ENCODE results near the gene DEFB114.

Gene DEFB114

GRCh38 chr6:49980898-49981297 lies 16.9 kb upstream of the DEFB114 start:
- TF ChIP-seq ZFX (IDR thresholded peaks at IDR 0.05; ENCODE audit: borderline replicate concordance), result no peak
- no peak for TF ChIP-seq CTCF (IDR thresholded peaks at IDR 0.05)
- no peak overlapping the region for H3K27ac ChIP-seq

GRCh38 chr6:49979584-49979983 lies 15.6 kb upstream of the DEFB114 start:
- TF ChIP-seq CTCF (IDR thresholded peaks at IDR 0.05), result no peak
- TF ChIP-seq ZFX (IDR thresholded peaks at IDR 0.05; ENCODE audit: borderline replicate concordance), result no peak
- no peak overlapping the region for H3K27ac ChIP-seq

DNA sequence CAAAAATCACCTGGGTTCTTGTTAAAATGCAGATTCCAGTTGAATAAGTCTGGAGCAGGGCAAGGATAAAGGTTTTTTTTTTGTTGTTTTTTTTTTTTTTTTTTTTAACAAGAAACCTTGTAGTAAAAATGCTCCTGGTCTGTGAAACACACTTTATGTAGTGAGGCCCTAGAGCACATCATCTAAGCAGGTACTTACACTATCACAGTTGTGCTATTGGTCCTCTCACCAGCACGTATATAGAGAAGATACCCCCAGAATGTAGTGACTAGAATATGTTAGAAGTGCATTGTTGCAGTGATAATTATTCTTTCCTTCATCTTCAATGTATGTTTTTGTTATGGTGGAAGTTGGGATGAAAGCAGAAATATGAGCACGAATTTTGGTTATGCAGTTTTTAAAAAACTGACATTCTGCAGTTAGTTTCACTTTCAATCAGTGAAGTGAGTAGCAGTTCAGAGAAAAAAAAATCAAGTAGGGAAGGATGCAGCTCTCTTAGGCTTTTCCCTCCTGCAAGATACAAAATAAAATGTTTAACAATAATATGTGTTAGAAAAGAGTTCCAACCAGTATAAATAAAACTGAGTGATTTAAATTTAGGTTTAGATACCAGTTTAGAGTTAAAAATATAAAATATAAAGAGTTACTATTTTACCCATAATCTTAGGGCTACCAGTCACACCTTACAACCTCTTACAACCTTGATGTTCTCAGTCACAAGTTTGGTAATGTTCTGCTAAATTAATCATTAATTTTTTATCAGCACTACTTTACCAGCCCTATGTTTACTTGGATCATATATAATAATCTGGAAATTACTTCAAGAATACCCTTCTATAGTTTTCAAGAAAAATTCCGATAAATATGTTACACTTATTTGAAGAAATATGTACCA lies 14.6 kb upstream of the DEFB114 start:
- TF ChIP-seq CTCF (IDR thresholded peaks at IDR 0.05), result no peak
- no peak for TF ChIP-seq ZFX (IDR thresholded peaks at IDR 0.05; ENCODE audit: borderline replicate concordance)
- H3K27ac ChIP-seq, result no peak overlapping the region

- TF ChIP-seq CTCF (IDR thresholded peaks at IDR 0.05), result no peak
- TF ChIP-seq ZFX (IDR thresholded peaks at IDR 0.05; ENCODE audit: borderline replicate concordance), result no peak
- no peak within 1 kb of the TSS for H3K27ac ChIP-seq
Measured at GRCh38 chr6:49969605-49970004, 5.6 kb upstream of the DEFB114 start, which contains the start of gene DEFB113. Gene DEFB113, minus strand, starts transcription at chr6:49969625. Its CDS starts 0 bp downstream, at chr6:49969625.

DNA sequence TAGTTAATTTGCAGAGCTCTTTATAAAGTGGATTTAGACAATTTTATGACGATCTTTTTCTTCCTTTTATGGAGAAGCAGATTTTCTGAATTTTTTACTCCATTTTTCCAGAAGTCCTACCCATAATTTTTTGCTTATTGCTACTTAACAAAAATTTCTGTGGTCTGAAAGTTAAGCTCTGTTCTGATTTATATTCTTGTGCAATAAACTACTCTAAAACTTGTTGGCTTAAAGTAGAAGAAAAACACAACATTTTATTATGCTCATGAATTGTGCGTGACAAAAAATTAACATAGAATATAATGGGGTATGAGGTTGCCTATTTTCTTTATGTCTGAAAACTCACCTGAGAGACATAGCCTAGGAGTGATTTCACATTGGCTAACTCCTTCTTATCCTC lies 2.9 kb upstream of the DEFB114 start:
- no peak for TF ChIP-seq CTCF (IDR thresholded peaks at IDR 0.05)
- no peak for TF ChIP-seq ZFX (IDR thresholded peaks at IDR 0.05; ENCODE audit: borderline replicate concordance)
- H3K27ac ChIP-seq, result no peak overlapping the region

GRCh38 chr6:49966334-49966733 lies 2.4 kb upstream of the DEFB114 start:
- no peak overlapping the region for H3K27ac ChIP-seq
- no peak for TF ChIP-seq CTCF (IDR thresholded peaks at IDR 0.05)
- TF ChIP-seq ZFX (IDR thresholded peaks at IDR 0.05; ENCODE audit: borderline replicate concordance), result no peak

DNA sequence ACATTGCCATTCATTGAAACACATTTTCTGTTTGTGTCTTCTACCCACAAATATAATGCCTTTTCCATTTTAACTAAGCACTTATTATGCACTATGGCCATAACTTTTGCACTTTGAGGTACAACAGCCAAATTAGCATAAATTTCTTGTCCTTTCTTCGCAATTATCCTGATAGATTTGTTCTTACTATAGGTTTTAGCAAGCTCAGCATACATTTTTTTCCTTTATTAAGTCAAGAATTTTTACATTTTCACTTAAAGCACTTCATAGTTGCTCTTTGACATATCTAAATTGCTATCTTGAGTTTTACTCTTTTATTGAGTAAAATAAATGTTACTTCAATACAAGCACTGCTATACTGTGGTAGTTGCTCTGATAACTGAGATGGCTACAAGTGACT lies 5.8 kb downstream of the DEFB114 start:
- TF ChIP-seq CTCF (IDR thresholded peaks at IDR 0.05) (no peak), ZFX (IDR thresholded peaks at IDR 0.05; ENCODE audit: borderline replicate concordance) (no peak)
- H3K27ac ChIP-seq, result no peak overlapping the region
